ENCODE measurements around the gene VAPA.

DNA sequence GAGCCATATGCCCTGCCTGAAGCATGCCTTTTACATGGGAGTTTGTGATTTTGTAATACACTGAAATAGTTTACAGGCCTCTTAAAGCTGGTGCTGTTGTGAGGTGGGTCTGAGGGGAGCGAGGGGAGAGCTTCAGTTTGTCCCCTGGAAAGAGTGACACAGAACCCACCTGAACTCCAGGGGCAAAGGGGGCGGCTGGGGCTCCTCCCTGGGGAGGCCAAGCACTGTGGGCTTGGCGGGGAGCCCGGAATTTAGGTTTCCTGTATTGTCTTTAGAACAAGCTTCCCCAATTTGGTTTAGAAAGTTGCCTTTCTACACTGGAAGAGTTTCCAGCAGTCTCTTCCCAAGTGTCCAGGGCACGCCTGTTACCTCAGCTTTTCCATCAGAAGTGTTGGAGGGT, 75.7 kb downstream of the VAPA start:
- TF ChIP-seq, protein P1, sequence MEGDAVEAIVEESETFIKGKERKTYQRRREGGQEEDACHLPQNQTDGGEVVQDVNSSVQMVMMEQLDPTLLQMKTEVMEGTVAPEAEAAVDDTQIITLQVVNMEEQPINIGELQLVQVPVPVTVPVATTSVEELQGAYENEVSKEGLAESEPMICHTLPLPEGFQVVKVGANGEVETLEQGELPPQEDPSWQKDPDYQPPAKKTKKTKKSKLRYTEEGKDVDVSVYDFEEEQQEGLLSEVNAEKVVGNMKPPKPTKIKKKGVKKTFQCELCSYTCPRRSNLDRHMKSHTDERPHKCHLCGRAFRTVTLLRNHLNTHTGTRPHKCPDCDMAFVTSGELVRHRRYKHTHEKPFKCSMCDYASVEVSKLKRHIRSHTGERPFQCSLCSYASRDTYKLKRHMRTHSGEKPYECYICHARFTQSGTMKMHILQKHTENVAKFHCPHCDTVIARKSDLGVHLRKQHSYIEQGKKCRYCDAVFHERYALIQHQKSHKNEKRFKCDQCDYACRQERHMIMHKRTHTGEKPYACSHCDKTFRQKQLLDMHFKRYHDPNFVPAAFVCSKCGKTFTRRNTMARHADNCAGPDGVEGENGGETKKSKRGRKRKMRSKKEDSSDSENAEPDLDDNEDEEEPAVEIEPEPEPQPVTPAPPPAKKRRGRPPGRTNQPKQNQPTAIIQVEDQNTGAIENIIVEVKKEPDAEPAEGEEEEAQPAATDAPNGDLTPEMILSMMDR (conservative IDR thresholded peaks at IDR 0.05; ENCODE audit: low read length) = no peak
- TF ChIP-seq EZH2phosphoT487 (IDR thresholded peaks at IDR 0.05; ENCODE audit: borderline replicate concordance, low read depth, low read length) = no peak
